Stimulated activated CD4-positive, alpha-beta T cell treated with anti-CD3 and anti-CD28 coated beads, Interleukin-1b, Interleukin-23, amount 100 ng/mL, for 48 hours (primary cell): ENCODE measurements around the gene C3orf20.

Experiments used
- DNase-seq: peaks from one replicate; pipeline ENCODE4 v3.0.0-alpha.2; 2020

C3orf20 gene

DNA sequence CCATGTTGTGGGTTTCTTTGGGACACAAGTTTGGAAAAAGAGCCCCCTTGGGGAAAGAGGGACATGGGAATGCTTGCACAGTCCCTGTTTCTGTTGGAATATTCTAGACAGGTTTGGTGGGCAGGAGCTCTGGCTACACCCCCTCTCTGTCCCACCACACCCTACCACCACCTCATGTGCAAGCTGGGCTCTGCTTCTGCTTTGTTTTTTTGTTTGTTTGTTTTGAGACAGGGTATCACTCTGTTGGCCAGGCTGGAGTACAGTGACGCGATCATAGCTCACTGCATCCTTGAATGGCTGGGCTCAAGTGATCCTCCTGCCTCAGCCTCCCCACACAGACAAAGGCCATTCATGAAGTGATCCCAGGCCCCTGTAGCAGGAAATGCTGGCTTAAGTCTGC is 86.9 kb downstream of the C3orf20 start:
- DNase-seq, result no peak

DNA sequence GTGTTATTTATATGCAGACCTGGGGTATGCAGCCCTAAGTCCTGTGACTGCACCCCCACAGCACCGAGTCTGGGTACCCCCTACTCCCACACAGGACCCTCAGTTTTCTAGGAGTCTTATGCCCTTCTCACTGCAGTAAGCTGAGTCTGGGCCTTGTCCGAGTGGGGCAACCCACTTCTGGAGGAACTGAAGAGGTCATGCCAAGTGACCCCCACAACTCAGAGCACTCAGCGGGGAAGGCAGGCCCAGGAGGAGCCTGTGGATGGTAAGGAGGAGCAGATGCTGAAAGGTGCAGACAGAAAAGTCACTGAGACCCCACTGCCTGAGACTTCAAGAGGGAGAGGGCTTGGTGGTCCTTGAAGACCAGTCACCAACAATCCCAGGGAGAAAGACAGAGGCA is 87.8 kb downstream of the C3orf20 start:
- DNase-seq, result no peak

DNA sequence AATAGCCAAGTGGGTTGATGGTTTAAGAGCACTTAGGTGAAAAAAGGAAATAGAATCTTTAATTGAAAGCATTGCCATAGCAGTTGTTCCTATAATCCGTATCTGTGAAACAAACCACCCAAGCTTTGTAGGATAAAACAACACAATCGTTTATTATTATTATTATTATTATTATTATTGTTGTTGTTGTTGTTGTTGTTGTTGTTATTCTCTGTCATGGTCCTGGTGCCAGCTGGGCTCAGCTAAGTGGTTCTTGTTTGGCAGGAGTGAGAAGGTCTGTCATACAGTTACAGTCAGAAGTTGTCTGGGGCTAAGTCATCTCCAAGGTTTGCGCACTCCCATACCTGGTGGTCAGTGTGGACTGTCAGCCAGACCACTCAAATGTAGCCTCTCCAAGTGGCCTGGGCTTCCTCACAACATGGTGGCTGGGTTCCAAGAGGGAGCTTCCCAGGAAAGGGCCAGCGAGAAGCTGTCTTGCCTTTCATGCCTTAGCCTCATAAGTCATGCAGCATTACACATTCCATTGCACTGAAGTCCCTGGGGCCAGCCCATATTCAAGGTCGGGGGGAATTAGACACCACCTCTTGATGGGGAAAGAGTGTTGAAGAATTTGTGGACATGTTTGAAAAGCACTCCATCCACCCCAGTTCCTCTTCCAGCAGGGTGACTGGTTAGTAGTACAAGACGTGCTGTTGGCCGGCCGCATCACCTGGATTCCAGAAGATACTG is 89.6 kb downstream of the C3orf20 start:
- DNase-seq, result no peak

DNA sequence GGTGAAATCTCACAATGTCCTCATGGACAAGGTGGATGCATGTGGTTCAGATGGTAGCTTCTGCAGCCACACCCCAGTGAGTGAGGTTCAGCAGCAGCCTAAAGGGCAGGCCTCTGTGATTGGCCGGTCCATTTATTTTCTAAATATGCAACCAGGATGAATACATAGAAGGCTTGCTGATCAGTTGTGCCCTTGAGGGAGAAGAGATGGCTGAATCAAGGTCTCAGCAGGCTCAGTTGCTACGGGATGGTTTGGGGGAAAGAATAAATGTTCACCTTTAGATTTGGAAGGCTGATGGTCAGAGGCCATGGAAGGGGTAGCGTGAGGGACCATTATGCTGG is 90.1 kb downstream of the C3orf20 start:
- no peak for DNase-seq

DNA sequence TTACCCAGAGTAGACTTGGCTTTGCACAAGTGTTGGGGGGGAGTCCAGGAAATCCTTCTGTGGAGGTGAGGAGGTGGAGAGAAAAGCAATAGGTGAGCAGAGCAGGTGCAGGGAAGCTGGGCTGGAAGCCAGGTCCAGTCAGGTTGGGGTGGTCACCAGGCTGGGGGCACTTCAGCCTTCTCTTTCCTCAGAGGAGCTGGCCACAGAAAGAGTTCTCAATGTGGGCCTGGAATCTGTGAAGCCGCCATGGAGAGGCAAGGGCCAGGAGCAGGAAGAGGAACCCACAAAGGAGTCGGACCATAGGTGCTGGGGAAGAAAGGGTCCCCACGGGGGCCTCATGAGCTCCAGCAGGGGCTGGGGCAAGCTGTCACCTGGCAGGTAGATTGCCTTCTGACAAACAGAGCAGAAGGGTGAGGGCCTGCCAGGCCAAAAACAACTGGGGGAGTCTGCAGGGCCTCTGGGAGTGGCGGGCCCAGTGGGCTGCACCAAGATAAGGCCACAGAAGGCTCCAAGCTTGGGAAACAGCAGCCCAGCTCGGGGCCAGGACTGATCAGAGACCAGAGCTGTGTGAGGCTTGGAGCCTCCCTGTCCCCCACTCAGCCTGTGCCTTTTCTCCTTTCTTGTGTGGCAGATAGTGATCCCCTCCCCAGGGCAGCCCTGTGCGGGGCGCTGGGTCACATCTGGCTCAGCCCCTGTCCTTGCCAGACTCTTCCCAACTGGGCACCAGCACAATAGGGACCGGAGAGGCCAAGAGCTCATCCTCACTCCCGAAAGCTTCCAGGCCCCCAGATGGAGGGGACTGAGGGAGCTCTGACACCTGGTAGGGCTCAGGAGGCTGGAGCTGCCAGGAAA is 90.9 kb downstream of the C3orf20 start:
- no peak for DNase-seq

DNA sequence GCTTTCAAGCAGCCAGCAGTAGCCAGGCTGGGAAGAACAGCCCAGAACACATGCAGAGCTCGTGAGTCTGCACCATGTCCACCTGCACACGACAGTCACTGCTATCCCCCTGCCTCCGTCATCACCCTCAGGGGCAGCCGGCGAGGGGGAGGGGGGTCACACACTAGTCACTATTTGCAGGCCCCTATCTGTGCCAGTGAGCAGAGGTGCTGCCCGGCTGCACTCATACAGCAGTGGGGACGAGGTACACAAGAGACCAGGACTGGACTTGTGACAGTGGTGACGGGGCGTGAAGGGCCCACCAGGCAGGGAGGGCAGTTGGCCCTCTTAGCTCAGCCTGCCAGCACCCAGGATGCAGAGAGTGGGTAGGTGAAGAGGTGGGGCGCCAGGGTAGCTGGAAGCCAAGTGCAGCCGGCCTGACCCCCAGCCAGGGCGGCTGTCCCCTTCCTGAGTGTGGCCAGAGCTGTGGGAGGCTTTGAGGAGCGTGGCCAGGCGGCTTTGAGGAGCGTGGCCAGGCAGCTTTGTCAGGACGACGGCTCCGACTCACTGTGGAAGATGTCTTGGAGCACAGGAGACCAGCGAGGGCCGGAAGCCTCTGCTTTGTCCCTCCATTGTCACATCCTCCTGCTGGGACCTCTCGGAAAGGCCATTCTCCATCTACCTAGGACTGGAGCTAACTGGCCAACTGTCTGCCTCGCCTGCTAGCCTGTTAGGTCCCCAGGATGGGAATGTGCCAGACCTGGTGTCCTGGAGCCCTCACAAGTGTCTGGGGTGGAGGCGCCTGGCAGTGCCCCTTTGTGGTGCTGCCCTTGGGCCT is 91.7 kb downstream of the C3orf20 start:
- DNase-seq, result no peak

DNA sequence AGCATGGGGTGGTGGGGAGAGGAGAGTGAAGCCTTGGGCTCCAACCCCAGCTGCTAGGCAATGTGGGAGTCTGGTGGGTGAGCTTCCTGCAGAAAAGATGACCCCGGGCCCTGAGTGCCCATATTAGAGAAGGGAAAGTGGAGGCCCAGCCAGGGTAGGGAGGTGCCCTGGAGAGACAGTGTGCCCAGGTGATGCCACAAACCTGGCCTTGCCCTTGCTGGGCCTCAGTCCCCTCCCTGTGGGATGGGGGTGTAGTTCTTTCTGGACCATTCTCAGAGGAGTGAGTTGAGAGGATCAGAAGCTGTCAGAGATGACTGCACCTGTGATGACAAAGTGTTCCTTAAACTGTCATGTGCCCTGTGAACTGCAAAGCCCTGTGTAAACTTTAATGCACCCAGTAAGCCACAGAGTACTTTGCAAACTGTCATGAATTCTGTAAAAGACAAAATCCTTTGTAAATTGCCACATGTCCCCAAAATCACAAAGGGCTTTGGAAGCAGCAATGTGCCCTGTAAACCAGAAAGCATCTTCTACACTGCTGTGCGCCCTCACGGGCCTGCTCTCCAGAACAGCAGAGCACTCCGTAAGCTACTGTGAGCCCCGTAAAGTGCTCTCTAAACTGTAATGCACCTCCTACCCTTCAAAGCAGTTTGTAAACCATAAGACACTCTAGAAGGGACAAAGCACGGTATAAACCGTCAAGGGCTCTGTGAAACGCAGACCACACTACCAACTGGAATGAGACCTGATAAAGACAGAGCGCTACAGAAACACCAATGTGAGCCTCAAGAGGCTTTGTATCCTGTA is 92.5 kb downstream of the C3orf20 start:
- no peak for DNase-seq

DNA sequence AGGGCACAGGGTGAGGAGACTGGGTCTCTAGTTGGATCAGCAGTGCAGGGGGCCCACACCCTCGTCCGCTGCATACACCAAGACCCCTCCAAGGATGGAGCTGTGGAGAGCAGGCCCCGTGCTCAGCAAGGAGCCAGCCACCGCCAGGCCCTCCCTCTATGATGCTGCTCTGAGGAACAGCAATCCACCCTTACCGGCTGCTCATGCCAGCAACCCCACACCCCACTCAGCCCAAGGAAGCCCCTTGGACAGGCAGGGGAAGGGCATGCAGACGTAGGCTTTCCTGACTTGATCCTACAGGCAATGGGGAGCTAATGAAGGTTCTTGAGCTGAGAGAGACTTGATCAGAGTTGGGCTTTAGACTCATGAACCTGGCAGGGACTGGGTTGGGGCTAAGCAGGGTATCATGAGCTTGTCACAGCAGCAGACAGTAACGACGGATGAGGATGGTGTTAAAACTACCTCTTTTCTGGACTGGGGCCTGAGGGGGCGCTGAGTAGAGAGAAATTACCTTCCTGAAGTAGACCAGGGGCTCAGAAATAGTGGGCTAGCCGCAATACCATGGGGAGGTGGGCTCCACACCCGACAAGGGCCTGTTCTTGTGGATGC is 93.3 kb downstream of the C3orf20 start:
- no peak for DNase-seq

DNA sequence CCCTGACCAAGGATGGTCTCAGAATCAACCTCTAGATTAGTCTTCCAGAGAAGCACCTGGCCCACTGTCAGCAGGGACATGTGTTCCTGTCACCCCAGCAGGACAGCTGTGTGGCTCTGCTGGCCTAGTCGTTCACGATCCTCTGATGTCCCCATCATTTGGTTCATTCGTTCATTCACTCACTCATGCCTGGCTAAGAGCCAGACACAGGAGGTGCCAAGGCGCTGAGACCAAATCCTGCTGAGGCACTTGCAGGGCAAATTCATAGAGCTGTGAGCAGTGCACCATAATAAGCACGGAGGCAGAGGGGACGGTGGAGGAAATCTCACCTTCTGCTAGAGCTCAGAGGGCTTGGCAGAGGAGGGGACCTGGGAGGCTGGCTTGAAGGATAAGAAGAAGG is 93.9 kb downstream of the C3orf20 start:
- no peak for DNase-seq

DNA sequence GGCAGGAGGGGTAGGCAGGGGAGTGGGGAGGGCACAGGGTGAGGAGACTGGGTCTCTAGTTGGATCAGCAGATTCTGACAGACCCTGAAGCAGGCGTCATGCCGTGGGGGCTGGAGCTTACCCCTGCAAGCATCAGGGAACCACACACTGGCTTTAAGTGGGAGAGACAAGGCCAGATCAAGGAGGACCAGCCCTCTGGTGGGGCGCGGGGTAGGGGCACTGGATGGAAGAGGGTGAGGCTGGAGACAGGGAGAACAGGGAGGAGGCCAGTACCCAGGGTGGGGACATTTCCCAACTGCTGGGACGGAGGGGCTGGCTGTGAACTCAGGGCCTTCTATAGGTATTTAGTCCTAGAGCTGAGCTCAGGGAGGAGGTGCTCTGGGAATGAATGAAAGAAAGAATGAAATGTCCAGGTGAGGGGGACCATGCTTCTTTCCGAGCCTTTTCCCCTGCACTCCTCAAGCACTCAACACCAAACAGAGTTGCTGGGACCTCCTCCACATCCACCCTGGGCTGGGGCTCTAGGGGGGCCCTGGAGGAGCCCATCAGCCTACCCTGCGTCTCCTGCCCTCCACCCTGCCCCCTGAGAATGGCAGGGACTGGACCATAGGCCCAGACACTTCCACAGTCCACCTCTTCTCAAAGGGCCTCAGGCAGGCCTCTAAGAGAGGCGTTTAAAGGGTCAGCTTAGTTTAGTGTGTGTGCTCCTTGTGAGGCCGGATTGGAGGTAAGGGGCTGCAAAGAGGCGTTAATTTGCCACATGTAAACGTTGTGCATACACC is 94.8 kb downstream of the C3orf20 start:
- no peak for DNase-seq

DNA sequence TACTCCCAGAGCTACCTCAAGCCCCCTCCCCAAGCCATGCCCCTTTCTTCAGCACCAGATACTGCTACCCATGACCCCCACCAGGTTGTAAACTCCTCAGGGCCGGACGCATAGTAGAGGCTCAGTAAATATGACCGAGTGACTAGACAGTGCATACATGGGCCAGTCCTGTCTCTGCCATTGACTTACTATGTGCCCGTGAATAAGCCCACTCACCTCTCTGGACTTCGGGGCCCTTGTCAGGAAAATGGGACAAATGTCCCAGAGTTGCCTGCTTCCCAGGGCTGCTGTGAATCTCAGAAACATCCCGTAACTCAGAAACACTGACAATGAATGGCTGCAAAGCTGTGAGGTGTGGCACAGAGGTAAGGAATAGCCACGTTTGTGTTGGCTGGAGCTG is 95.7 kb downstream of the C3orf20 start:
- DNase-seq, result no peak

DNA sequence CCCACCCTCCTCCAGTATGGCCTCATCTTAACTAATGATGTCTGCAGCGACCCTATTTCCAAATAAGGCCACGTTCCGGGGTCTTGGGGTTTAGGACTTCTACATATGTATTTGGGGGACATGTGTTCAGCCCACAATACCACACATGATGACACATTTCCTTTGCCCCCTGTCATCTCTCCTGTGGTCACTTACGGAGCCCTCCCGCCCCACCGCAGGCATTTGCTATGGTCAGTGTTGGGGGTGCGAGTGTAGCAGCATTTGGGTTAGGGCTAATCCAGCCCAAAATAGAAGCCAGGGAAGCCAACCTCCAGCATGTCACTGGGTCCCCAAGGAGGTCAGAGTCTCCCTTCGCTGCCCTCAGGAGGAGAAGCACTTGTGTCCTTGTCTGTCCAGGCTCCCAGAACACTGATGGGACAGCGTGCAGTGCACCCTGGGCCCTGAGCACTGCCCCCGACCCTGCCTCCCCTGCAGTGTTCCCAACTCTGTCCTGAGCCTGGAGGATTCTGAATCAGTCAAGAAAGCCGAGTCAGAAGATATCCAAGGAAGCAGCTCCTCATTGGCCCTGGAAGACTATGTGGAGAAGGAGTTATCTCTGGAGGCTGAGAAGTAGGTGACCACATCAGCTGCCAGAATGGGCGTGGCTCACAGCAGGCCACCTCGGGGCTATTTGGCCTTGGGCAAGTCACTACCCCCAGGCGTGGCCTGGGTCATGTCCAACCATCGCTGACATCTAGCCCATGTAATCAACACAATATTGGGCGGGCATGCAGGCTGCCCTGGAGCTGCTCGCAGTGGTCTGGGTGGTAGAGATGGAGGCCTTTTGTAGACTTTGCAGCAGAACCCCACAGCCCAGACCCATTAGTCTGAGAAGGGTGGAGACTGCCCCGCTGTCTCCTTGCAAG is 96.9 kb downstream of the C3orf20 start:
- DNase-seq, result no peak

DNA sequence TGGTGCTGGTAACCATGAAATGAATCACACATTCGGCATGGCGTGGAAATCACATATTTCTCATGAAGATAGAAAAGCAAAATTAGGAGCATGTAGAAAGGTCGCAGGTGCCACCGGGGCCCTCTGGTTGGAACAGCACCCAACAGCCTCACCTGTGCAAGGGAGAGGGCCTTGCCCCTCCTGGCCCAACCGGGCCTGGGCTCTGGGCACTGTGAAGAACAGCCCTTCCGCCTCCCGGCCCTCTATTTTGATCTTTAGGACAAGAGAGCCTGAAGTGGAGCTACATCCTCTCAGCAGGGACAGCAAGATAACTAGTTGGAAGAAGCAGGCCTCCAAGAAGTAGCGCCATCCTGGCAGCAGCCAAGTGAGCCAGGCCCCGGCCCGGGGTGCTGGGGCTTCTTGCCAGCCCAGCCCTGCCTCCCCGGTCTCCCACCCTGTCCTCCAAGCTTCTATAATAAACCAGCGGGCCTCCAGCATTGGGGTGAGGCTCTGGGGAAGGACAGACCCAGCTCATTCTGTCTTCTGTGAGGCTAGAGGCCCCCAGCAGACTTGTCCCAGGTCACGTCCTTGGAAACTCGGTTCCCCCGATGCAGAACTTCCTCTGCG is 97.7 kb downstream of the C3orf20 start:
- no peak for DNase-seq

DNA sequence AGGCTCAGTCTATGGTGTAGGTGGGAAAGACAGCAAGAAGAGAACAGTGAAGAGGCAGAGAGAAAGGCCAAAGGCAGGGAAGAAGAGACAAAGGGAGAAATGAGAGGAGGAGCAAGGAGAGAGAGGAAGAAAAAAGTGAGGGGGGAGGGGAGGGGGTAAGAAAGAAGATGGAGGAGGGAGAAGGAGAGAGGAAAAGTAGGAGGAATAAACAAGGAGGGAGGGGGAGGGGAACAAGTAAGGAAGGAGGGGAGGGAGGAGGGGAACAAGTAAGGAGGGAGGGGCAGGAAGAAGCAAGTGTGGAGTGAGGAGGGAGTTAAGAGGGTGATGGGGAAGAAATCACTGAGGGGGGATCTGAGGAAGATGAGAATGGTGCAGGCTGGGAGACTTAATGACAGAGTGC is 98.3 kb downstream of the C3orf20 start:
- no peak for DNase-seq

DNA sequence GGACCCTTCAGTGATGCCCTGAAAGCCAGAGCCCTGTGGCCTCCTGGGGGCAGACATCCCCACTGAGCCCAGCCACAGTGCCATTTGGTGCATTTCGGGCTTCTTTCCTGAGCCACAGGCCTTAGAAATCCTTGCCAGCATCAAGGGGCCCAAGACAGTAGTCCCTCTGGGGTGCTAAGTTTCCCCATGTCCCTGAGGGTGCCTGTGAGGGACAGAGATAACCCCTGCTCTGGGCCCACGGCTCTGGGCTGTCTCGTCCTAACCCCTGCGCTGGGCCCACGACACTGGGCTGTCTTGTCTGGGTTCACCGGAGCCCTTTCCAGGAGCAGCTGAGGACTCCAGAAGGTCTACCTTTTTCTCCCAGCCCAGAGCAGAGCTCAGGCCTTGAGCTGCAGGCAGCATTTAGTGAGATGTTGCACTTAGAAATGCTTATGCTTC is 98.8 kb downstream of the C3orf20 start:
- no peak for DNase-seq

DNA sequence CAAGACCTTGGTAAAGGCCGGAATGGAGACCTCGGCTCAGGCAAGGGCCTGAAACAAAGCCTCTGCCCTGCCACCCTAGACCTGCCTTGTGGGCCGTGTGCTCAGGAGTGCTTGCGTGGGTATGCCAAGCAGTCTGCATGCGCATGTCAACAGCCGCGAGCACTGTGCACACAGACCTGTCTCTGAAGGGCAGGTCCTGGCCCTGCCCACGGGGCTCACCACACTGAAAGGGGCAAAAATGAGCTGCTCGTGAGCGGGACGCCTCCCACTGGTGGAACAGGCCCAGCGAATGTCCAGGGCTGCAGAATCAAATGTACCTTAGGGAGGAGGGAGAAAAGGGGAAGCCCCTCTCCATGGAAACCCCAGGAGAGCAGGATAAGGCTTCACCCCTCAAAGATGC is 99.5 kb downstream of the C3orf20 start:
- DNase-seq, result no peak

DNA sequence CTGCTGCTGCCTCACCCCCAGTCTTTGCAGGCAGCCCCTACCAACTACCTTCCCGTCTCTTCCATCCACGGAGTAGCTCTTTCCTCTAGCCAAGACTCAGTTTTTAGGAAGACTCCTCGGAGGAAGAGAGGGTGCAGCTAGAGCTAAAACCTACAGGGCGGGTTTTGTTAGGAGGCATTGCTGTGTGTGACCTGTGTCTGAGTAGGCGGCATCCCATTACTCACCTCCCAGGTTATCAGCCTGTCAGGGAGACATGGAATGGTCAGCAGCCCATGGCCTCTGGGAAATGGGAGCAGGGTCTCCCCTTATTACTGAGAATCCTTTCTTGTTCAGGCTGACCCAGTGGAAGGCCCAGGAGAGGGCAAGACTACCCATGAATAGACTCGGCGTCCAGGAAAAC is 100.1 kb downstream of the C3orf20 start:
- DNase-seq, result no peak

DNA sequence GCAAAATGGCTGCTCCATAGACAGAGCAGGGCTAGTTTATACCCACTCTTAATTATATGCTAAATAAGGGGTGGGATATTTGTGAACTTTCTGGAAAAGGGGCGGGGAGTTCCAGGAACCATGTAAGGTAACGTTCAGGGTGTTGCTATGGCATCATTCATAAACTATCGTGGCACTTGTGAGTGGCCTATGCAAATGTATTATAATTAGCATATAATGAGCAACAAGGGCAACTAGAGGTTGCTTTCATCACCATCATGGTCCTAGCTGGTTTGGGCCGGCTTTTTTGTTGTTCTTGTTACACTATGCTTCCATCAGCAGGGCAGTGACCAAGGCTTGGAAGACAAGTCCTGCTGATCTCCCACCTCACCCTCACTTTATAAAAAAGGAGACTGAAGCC is 100.6 kb downstream of the C3orf20 start:
- no peak for DNase-seq

DNA sequence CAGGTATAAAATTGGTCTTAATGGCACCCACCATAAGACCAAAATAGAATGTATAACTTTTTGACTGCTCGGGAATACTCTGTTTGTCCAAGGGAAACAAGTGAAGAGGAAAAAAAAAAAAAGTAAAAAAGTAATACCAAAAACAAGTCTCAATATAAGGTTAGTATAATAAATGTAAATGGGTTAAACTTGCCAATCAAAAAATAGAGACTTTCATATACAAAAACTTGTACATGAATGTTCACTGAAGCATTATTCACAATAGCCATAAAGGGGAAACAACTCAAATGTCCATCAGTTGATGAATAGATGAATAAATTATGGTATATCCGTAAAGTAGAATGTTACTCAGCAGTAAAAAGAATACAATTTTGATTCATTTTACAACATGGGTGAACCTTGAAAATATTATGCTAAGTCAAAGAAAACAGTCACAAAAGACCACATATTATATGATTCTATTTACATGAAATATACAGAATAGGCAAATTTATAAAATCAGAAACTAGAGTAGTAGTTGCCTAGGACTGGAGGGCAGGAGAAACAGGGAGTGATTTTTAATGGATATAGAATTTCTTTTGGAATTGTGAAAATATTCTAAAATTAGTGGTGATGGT is 104.2 kb downstream of the C3orf20 start:
- DNase-seq, result no peak
